PFSK-1 (cell line): ENCODE results near the gene ROCK1.

Experiments
- FOXP2 ChIP-seq: optimal IDR thresholded peaks from 2 replicates; pipeline ENCODE3; 2011; ENCODE audit warnings: borderline replicate concordance, control low read depth, inconsistent platforms; ENCODE audit not compliant: insufficient read depth; ENCODE audit errors: extremely low read length, extremely low read depth
- POLR2AphosphoS5 ChIP-seq: IDR thresholded peaks from 2 replicates; pipeline ENCODE4 v1.6.1; 2012; ENCODE audit warnings: low read depth, mild to moderate bottlenecking, control low read depth, low read length, moderate library complexity

- TF ChIP-seq POLR2AphosphoS5 (no peak), FOXP2 (no peak)
These were observed 18.1 kb upstream of the ROCK1 start for GRCh38 chr18:21129566-21130216.
